H1 (cell line): ENCODE data around the gene SCAPER. TPM values are rescaled to one million over a fixed set of nuclear protein-coding genes. Genes with fewer than 3 reads are reported as not detected.

Experiments
- CTCF ChIA-PET: fragments of 300-600 bp; sonication (Branson Sonifier 250); formaldehyde crosslinking; loops from one replicate; lab custom pipeline; 2021; ENCODE audit not compliant: partially characterized antibody; lab: Charles Lee
- POLR2A ChIA-PET: fragments of 300-600 bp; sonication (Branson Sonifier 250); formaldehyde crosslinking; loops from one replicate; lab custom pipeline; 2021; ENCODE audit warnings: inconsistent platforms; ENCODE audit not compliant: partially characterized antibody; lab: Charles Lee
- DNase-seq, 2 experiments: peaks; one replicate each; pipeline versions ENCODE4 v3.0.0 to v3.0.0-alpha.2; 2010 to 2022; ENCODE audit warnings: low spot score in 2 of 2, low read depth in 1 of 2, mixed read lengths in 1 of 2
- FAIRE-seq: peaks from 2 replicates; lab custom pipeline; 2011; peaks lifted over from hg19 to GRCh38; lab: Jason Lieb, UNC
- H2AFZ ChIP-seq: 2 replicates; pipeline ENCODE4 v1.8.1; 2012; ENCODE audit warnings: low read length, inconsistent platforms
- H2AK5ac ChIP-seq: 2 replicates; pipeline ENCODE4 v1.6.1; 2013; ENCODE audit warnings: low read depth, low read length
- H2BK120ac ChIP-seq: replicated peaks from 2 replicates; pipeline ENCODE3; 2013; ENCODE audit warnings: low read depth, low read length, inconsistent platforms
- H2BK12ac ChIP-seq: 2 replicates; pipeline ENCODE4 v1.6.1; 2013; ENCODE audit warnings: low read depth, low read length
- H2BK15ac ChIP-seq: 2 replicates; pipeline ENCODE4 v1.6.1; 2013; ENCODE audit warnings: low read length
- H2BK20ac ChIP-seq: 2 replicates; pipeline ENCODE4 v1.6.1; 2013; ENCODE audit warnings: low read length
- H2BK5ac ChIP-seq: 2 replicates; pipeline ENCODE4 v1.6.1; 2013; ENCODE audit warnings: low read depth, low read length
- H3K14ac ChIP-seq: 2 replicates; pipeline ENCODE4 v1.6.1; 2013; ENCODE audit warnings: inconsistent platforms; ENCODE audit not compliant: insufficient read length
- H3K18ac ChIP-seq: 2 replicates; pipeline ENCODE4 v1.6.1; 2013; ENCODE audit warnings: low read length; ENCODE audit errors: extremely low read depth
- H3K23ac ChIP-seq: 2 replicates; pipeline ENCODE4 v1.6.1; 2013; ENCODE audit warnings: inconsistent platforms; ENCODE audit not compliant: insufficient read length
- H3K23me2 ChIP-seq: 2 replicates; pipeline ENCODE4 v1.6.1; 2013; ENCODE audit warnings: low read depth, low read length
- H3K27ac ChIP-seq: 2 replicates; pipeline ENCODE4 v1.6.1; 2011; ENCODE audit warnings: low read depth, low read length, inconsistent platforms
- H3K27me3 ChIP-seq, 4 experiments: replicated peaks in 1 of 4; 1 replicate in 1 of 4; 2 replicates in 3 of 4; pipeline versions ENCODE4 v1.6.1 to v1.8.1; 2011 to 2013; ENCODE audit warnings: low read length in 3 of 4, mild to moderate bottlenecking in 3 of 4, inconsistent platforms in 2 of 4, mixed read lengths in 2 of 4, moderate library complexity in 1 of 4; ENCODE audit not compliant: control insufficient read depth in 3 of 4, insufficient read depth in 3 of 4; ENCODE audit errors: extremely low read depth in 1 of 4
- H3K36me3 ChIP-seq, 4 experiments: 2 replicates each; pipeline versions ENCODE4 v1.6.1 to v1.8.1; 2011 to 2013; ENCODE audit warnings: mild to moderate bottlenecking in 4 of 4, low read length in 3 of 4, moderate library complexity in 2 of 4, control low read depth in 1 of 4, inconsistent platforms in 1 of 4; ENCODE audit not compliant: insufficient read depth in 4 of 4, control insufficient read depth in 2 of 4
- H3K4ac ChIP-seq: replicated peaks from 2 replicates; pipeline ENCODE3; 2013; ENCODE audit warnings: low read length, low read depth, mixed read lengths, inconsistent platforms; ENCODE audit not compliant: insufficient read length
- H3K4me1 ChIP-seq, 4 experiments: replicated peaks in 1 of 4; 1 replicate in 1 of 4; 2 replicates in 3 of 4; pipeline versions ENCODE4 v1.6.1 to v1.8.1; 2011 to 2013; ENCODE audit warnings: low read length in 3 of 4, inconsistent platforms in 2 of 4, mixed read lengths in 1 of 4; ENCODE audit not compliant: insufficient read depth in 4 of 4, control insufficient read depth in 3 of 4
- H3K4me2 ChIP-seq, 2 experiments: 2 replicates each; pipeline versions ENCODE4 v1.6.1 to v1.8.1; 2011 to 2013; ENCODE audit warnings: low read depth in 2 of 2, low read length in 2 of 2, control low read depth in 1 of 2, inconsistent platforms in 1 of 2, mild to moderate bottlenecking in 1 of 2; ENCODE audit not compliant: insufficient read depth in 1 of 2
- H3K4me3 ChIP-seq, 4 experiments: fragments of 200-600, 300-600 bp in 1 of 4; sonication (generic), shearing (Covaris generic), sonication (Bioruptor Twin) in 1 of 4; 2 replicates each; pipeline versions ENCODE4 v1.5.1 to v1.8.1; 2011 to 2016; ENCODE audit warnings: low read length in 4 of 4, low read depth in 3 of 4, control low read depth in 2 of 4, inconsistent platforms in 2 of 4, mild to moderate bottlenecking in 2 of 4, mixed read lengths in 1 of 4, moderate library complexity in 1 of 4; ENCODE audit not compliant: insufficient read depth in 2 of 4; ENCODE audit errors: extremely low read depth in 1 of 4
- H3K56ac ChIP-seq: replicated peaks from 2 replicates; pipeline ENCODE3; 2013; ENCODE audit warnings: low read depth, mild to moderate bottlenecking, mixed read lengths, low read length, inconsistent platforms; ENCODE audit not compliant: insufficient read length
- H3K79me1 ChIP-seq: 2 replicates; pipeline ENCODE4 v1.6.1; 2013; ENCODE audit warnings: low read depth, low read length, control low read depth
- H3K79me2 ChIP-seq, 2 experiments: 2 replicates each; pipeline versions ENCODE4 v1.6.1 to v1.8.1; 2012 to 2013; ENCODE audit warnings: low read length in 2 of 2, mild to moderate bottlenecking in 2 of 2, inconsistent platforms in 1 of 2; ENCODE audit not compliant: insufficient read depth in 2 of 2, control insufficient read depth in 1 of 2
- H3K9ac ChIP-seq, 4 experiments: replicated peaks in 1 of 4; 1 replicate in 1 of 4; 2 replicates in 3 of 4; pipeline versions ENCODE4 v1.6.1 to v1.8.1; 2011 to 2013; ENCODE audit warnings: low read depth in 3 of 4, low read length in 3 of 4, control low read depth in 2 of 4, mild to moderate bottlenecking in 2 of 4, moderate library complexity in 2 of 4, inconsistent platforms in 1 of 4; ENCODE audit errors: extremely low read depth in 1 of 4
- H3K9me3 ChIP-seq, 2 experiments: 2 replicates each; pipeline versions ENCODE4 v1.6.1 to v1.8.1; 2012 to 2013; ENCODE audit warnings: mild to moderate bottlenecking in 2 of 2, moderate library complexity in 2 of 2, control low read depth in 1 of 2, inconsistent platforms in 1 of 2, low read depth in 1 of 2, low read length in 1 of 2, mixed read lengths in 1 of 2; ENCODE audit not compliant: insufficient read depth in 2 of 2
- H4K20me1 ChIP-seq, 2 experiments: replicated peaks in 1 of 2; 2 replicates each; pipeline versions ENCODE3 to v1.8.1; 2011 to 2013; ENCODE audit warnings: inconsistent platforms in 2 of 2, low read length in 2 of 2, mild to moderate bottlenecking in 1 of 2; ENCODE audit not compliant: insufficient read depth in 2 of 2, control insufficient read depth in 1 of 2
- H4K5ac ChIP-seq: 2 replicates; pipeline ENCODE4 v1.6.1; 2013; ENCODE audit warnings: low read length, low read depth, mixed read lengths, inconsistent platforms; ENCODE audit not compliant: insufficient read length
- H4K8ac ChIP-seq: 2 replicates; pipeline ENCODE4 v1.8.0; 2013; ENCODE audit warnings: mild to moderate bottlenecking, moderate library complexity, low read length, inconsistent platforms; ENCODE audit not compliant: insufficient read depth; ENCODE audit errors: extremely low read depth
- H4K91ac ChIP-seq: replicated peaks from 2 replicates; pipeline ENCODE3; 2013; ENCODE audit warnings: low read length, mixed read lengths, inconsistent platforms; ENCODE audit not compliant: insufficient read length
- ASH2L ChIP-seq: fragments of 200-600, 300-600 bp; sonication (generic); IDR thresholded peaks from one replicate; pipeline ENCODE4 v1.7.1; 2017; ENCODE audit warnings: low read length
- CHD1 ChIP-seq: IDR thresholded peaks from 2 replicates; pipeline ENCODE4 v1.6.1; 2012; ENCODE audit warnings: low read depth, low read length, improper control_type of control experiment
- POLR2A ChIP-seq, 2 experiments: IDR thresholded peaks; 1 replicate in 1 of 2; 2 replicates in 1 of 2; pipeline ENCODE4 v1.6.1; 2011; ENCODE audit warnings: low read depth in 2 of 2, low read length in 2 of 2, mild to moderate bottlenecking in 2 of 2; ENCODE audit errors: control extremely low read depth in 1 of 2
- SP2 ChIP-seq: IDR thresholded peaks from 2 replicates; pipeline ENCODE4 v1.6.1; 2012; ENCODE audit warnings: mild to moderate bottlenecking, low read length, inconsistent platforms
- SRF ChIP-seq: IDR thresholded peaks from 2 replicates; pipeline ENCODE4 v1.6.1; 2011; ENCODE audit warnings: mild to moderate bottlenecking, low read depth, low read length, moderate library complexity
- SUZ12 ChIP-seq: fragments of 200-600 bp; sonication (generic); IDR thresholded peaks from 2 replicates; pipeline ENCODE4 v1.6.1; 2012; ENCODE audit warnings: mild to moderate bottlenecking, inconsistent platforms, low read length, moderate library complexity, mixed read lengths
- TAF7 ChIP-seq: optimal IDR thresholded peaks from 2 replicates; pipeline ENCODE3; 2011; ENCODE audit warnings: low read depth, mild to moderate bottlenecking, inconsistent platforms, low read length, moderate library complexity, borderline replicate concordance
- TBP ChIP-seq: IDR thresholded peaks from 2 replicates; pipeline ENCODE4 v1.6.1; 2011; ENCODE audit warnings: low read depth, low read length, improper control_type of control experiment
- TEAD4 ChIP-seq: IDR thresholded peaks from 2 replicates; pipeline ENCODE4 v1.6.1; 2012; ENCODE audit warnings: low read depth, low read length, inconsistent platforms, mixed read lengths
- WGBS, 2 experiments: shearing (Covaris generic) in 1 of 2; methylation state at CpG; one replicate each; pipeline versions ENCODE4 v1.1.6 to v1.1.7; 2013 to 2015; ENCODE audit warnings: low lambda C conversion rate in 2 of 2, mixed read lengths in 2 of 2, inconsistent platforms in 1 of 2, low coverage in 1 of 2, missing lambda C conversion rate in 1 of 2; ENCODE audit not compliant: insufficient replicate concordance in 2 of 2, insufficient coverage in 1 of 2, insufficient read length in 1 of 2; ENCODE audit errors: extremely low coverage in 1 of 2, missing lambda C conversion rate in 1 of 2; 5-methylcytosine and 5-hydroxymethylcytosine counted together
- polyA plus RNA-seq, 7 experiments: library from polyadenylated mRNA; depleted of rRNA in 3 of 7; stranded (reverse) in 5 of 7; unstranded in 2 of 7; fragments of >200 nt in 5 of 7; fragments of 200-250 nt in 2 of 7; gene quantifications; 1 replicate in 5 of 7; 2 replicates in 1 of 7; 4 replicates in 1 of 7; pipeline versions ENCODE4 v1.2.1 to v1.2.3, GENCODE V29; 2011 to 2013; ENCODE audit warnings: missing spikeins in 2 of 7, mixed read lengths in 2 of 7
- total RNA-seq: library from RNA; stranded (reverse); fragmentation: NEBNext Ultra II Directional; extraction: Animal tissue kit (Norgen Biotek cat#: 25700); gene quantifications from 2 replicates; pipeline ENCODE4 v1.2.1, GENCODE V29; 2021
- TF ChIP-seq, protein P1 (sequence below), 3 experiments: IDR thresholded peaks; 1 replicate in 2 of 3; 2 replicates in 1 of 3; pipeline versions ENCODE4 v1.5.1 to v1.6.1; 2011; ENCODE audit warnings: low read length in 3 of 3, mild to moderate bottlenecking in 3 of 3, inconsistent platforms in 2 of 3, low read depth in 1 of 3, moderate library complexity in 1 of 3; ENCODE audit not compliant: insufficient read depth in 1 of 3; ENCODE audit errors: control extremely low read depth in 1 of 3

The SCAPER gene
- total and polyA plus RNA-seq, 2 of the 8 experiments (the other 6 are each of a cell fraction or from before 2014, with no cell fraction given), result 1.6 to 6.8 TPM

DNA sequence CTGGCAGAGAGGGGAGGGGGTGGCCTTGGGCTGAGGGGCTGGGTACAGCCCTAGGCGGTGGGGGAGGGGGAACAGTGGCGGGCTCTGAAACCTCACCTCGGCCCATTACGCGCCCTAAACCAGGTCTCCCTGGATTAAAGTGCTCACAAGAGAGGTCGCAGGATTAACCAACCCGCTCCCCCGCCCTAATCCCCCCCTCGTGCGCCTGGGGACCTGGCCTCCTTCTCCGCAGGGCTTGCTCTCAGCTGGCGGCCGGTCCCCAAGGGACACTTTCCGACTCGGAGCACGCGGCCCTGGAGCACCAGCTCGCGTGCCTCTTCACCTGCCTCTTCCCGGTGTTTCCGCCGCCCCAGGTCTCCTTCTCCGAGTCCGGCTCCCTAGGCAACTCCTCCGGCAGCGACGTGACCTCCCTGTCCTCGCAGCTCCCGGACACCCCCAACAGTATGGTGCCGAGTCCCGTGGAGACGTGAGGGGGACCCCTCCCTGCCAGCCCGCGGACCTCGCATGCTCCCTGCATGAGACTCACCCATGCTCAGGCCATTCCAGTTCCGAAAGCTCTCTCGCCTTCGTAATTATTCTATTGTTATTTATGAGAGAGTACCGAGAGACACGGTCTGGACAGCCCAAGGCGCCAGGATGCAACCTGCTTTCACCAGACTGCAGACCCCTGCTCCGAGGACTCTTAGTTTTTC, 563.6 kb downstream of the SCAPER start:
- ChIA-PET CTCF (interaction anchor here (1.2 to 1.7 kb wide), 4 partner anchors 11 to 156 kb away, joined by 3 to 5 read pairs (median 4); no protein-coding TSS in a partner anchor), POLR2A (interaction anchor here (0.6 to 1.2 kb wide), 2 partner anchors 10 to 30 kb away, joined by 3 to 5 read pairs; no protein-coding TSS in a partner anchor)
- 0 out of 2 replicates have a peak overlapping the region, but pooled peaks have one; percentile 72 for H2BK20ac ChIP-seq
- H4K5ac ChIP-seq, result no peak overlapping the region
- peaks cover 0 to 10% of the 10 kb centered on the region in 2 experiments; a peak in 1 of 4 replicates for H3K9me3 ChIP-seq
- peak overlapping the region; percentile 78 for H3K18ac ChIP-seq
- H2BK15ac ChIP-seq, result no peak overlapping the region
- peaks cover 0 to 26% (median 0%) of the 10 kb centered on the region in 4 experiments; a peak in 1 of 8 replicates for H3K36me3 ChIP-seq
- no peak overlapping the region for H3K4ac ChIP-seq
- no peak overlapping the region; the same call in 1 of the 2 replicates for H2BK5ac ChIP-seq
- no peaks in the 10 kb centered on the region for H3K79me1 ChIP-seq
- no peak overlapping the region for H3K56ac ChIP-seq
- DNase-seq, result peak in 1 of 2 experiments; percentile 76
- no peak overlapping the region for H4K91ac ChIP-seq
- no peak overlapping the region for H3K9ac ChIP-seq
- no peak overlapping the region for H3K27ac ChIP-seq
- peak overlapping the region; percentile 10 to 55 (median 26); a peak in 6 of 8 replicates for H3K4me3 ChIP-seq
- H2AK5ac ChIP-seq, result no peak overlapping the region
- no peaks in the 10 kb centered on the region for H3K79me2 ChIP-seq
- peaks cover 8% of the 10 kb centered on the region; the same call in 1 of the 2 replicates for H3K23me2 ChIP-seq
- peak overlapping the region; percentile 68; the same call in 1 of the 2 replicates for H2BK12ac ChIP-seq
- peaks cover 0 to 41% (median 25%) of the 10 kb centered on the region in 4 experiments; a peak in 5 of 7 replicates for H3K4me1 ChIP-seq
- H3K4me2 ChIP-seq, result peak overlapping the region; percentile 77 to 80
- peak overlapping the region; percentile 81; the same call in 1 of the 2 replicates for H4K8ac ChIP-seq
- 3% methylated on average over 39 of the region's 42 CpGs; no CpG with 5 or more reads in 1 of the 2 experiments for WGBS, 2 experiments
- no peak for FAIRE-seq
- 0 out of 2 replicates have a peak overlapping the region, but pooled peaks have one; percentile 8 for H2AFZ ChIP-seq
- peaks cover 86 to 100% (median 95%) of the 10 kb centered on the region in 4 experiments for H3K27me3 ChIP-seq
- H3K14ac ChIP-seq, result no peak overlapping the region
- no peak overlapping the region for H3K23ac ChIP-seq
- no peak overlapping the region for H2BK120ac ChIP-seq
- H4K20me1 ChIP-seq, result peaks cover 15 to 31% of the 10 kb centered on the region in 2 experiments
- TF ChIP-seq TEAD4 (no peak), CHD1 (no peak), POLR2A (IDR thresholded peaks at IDR 0.05; ENCODE audit: control extremely low read depth in 1 of 2, low read depth in 2 of 2, low read length in 2 of 2) (no peak), TAF7 (no peak), SP2 (no peak), TBP (no peak), SUZ12 (no peak; the same call in 1 of the 2 replicates), SRF (no peak), ASH2L (no peak)
- TF ChIP-seq, protein P1, sequence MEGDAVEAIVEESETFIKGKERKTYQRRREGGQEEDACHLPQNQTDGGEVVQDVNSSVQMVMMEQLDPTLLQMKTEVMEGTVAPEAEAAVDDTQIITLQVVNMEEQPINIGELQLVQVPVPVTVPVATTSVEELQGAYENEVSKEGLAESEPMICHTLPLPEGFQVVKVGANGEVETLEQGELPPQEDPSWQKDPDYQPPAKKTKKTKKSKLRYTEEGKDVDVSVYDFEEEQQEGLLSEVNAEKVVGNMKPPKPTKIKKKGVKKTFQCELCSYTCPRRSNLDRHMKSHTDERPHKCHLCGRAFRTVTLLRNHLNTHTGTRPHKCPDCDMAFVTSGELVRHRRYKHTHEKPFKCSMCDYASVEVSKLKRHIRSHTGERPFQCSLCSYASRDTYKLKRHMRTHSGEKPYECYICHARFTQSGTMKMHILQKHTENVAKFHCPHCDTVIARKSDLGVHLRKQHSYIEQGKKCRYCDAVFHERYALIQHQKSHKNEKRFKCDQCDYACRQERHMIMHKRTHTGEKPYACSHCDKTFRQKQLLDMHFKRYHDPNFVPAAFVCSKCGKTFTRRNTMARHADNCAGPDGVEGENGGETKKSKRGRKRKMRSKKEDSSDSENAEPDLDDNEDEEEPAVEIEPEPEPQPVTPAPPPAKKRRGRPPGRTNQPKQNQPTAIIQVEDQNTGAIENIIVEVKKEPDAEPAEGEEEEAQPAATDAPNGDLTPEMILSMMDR (IDR thresholded peaks at IDR 0.05; ENCODE audit: control extremely low read depth in 1 of 3, insufficient read depth in 1 of 3, low read depth in 1 of 3, low read length in 3 of 3), result no peak
